Pons (tissue), 1 donor: ENCODE results near the gene AIRE.

Experiments
- DNase-seq: peaks from one replicate; pipeline ENCODE4 v3.0.0-alpha.2; 2016; ENCODE audit warnings: low spot score

The AIRE gene

GRCh38 chr21:44325386-44326271 is 40.0 kb downstream of the AIRE start:
- DNase-seq: no peak

GRCh38 chr21:44326272-44326647 is 40.6 kb downstream of the AIRE start:
- DNase-seq: no peak

GRCh38 chr21:44326716-44327602 is 41.3 kb downstream of the AIRE start:
- DNase-seq: no peak

- DNase-seq: no peak
These were observed 41.9 kb downstream of the AIRE start for GRCh38 chr21:44327603-44327974.

GRCh38 chr21:44328242-44328895 is 42.7 kb downstream of the AIRE start:
- DNase-seq: no peak

- DNase-seq: peak; percentile 45
These were observed 43.6 kb downstream of the AIRE start for GRCh38 chr21:44329086-44329889.

- no peak for DNase-seq
These were observed 44.5 kb downstream of the AIRE start for GRCh38 chr21:44329971-44330681.

GRCh38 chr21:44330698-44331097 is 45.0 kb downstream of the AIRE start:
- no peak for DNase-seq

GRCh38 chr21:44331209-44331608 is 45.5 kb downstream of the AIRE start:
- no peak for DNase-seq

- no peak for DNase-seq
These were observed 46.1 kb downstream of the AIRE start for GRCh38 chr21:44331650-44332307.

- DNase-seq: no peak
These were observed 46.7 kb downstream of the AIRE start for GRCh38 chr21:44332383-44332782.

- DNase-seq: no peak
These were observed 47.3 kb downstream of the AIRE start for GRCh38 chr21:44332965-44333364.

- DNase-seq: no peak
These were observed 48.0 kb downstream of the AIRE start for GRCh38 chr21:44333509-44334328.

GRCh38 chr21:44334329-44335030 is 48.8 kb downstream of the AIRE start:
- no peak for DNase-seq

- DNase-seq: no peak
These were observed 49.8 kb downstream of the AIRE start for GRCh38 chr21:44335266-44336059.

- DNase-seq: no peak
These were observed 51.8 kb downstream of the AIRE start for GRCh38 chr21:44337449-44337848.

GRCh38 chr21:44337941-44338895 is 52.5 kb downstream of the AIRE start:
- DNase-seq: peak; percentile 84
